ENCODE measurements around the gene SYPL1. TPM values are rescaled to one million over a fixed set of nuclear protein-coding genes. Genes with fewer than 3 reads are reported as not detected.

The SYPL1 gene
- polyA plus RNA-seq, 1 donor from 2014 or later = 17.4 TPM

GRCh38 chr7:106047184-106047583 is 64.9 kb downstream of the SYPL1 start:
- Histone ChIP-seq H3K27me3 (ENCODE audit: insufficient read depth, low read depth, low read length) (no peaks in the 10 kb centered on the region), H3K4me2 (ENCODE audit: low read length) (no peak overlapping the region), H3K27ac (ENCODE audit: low read length) (no peak overlapping the region), H2AFZ (ENCODE audit: low read depth, low read length) (no peak overlapping the region), H3K9me2 (ENCODE audit: insufficient read depth, low read length) (no peaks in the 10 kb centered on the region), H3F3A (ENCODE audit: insufficient read depth, low read length, poor library complexity, severe bottlenecking) (no peaks in the 10 kb centered on the region), H4K20me1 (ENCODE audit: insufficient read depth) (no peaks in the 10 kb centered on the region), H3K9ac (ENCODE audit: low read length) (no peak overlapping the region), H3K4me3 (ENCODE audit: low read length) (no peak overlapping the region), H3K79me2 (replicated peaks; ENCODE audit: insufficient read depth, low read length) (no peaks in the 10 kb centered on the region), H3K36me3 (ENCODE audit: insufficient read depth, low read length) (no peaks in the 10 kb centered on the region), H3K9me3 (ENCODE audit: low read length) (no peaks in the 10 kb centered on the region)
- TF ChIP-seq MXI1 (conservative IDR thresholded peaks at IDR 0.05; ENCODE audit: poor library complexity, severe bottlenecking) (no peak), EP300 (conservative IDR thresholded peaks at IDR 0.05; ENCODE audit: poor library complexity, severe bottlenecking) (no peak), TAF1 (IDR thresholded peaks at IDR 0.05; ENCODE audit: low read depth) (no peak), EZH2 (IDR thresholded peaks at IDR 0.05; ENCODE audit: borderline replicate concordance, insufficient read depth, low read length, poor library complexity, severe bottlenecking) (no peak), POLR2AphosphoS5 (IDR thresholded peaks at IDR 0.05) (no peak), CTCF (IDR thresholded peaks at IDR 0.05; ENCODE audit: poor library complexity, severe bottlenecking) (no peak), RAD21 (conservative IDR thresholded peaks at IDR 0.05) (no peak), SMC3 (conservative IDR thresholded peaks at IDR 0.05; ENCODE audit: poor library complexity) (no peak)
- TF ChIP-seq, protein P1, sequence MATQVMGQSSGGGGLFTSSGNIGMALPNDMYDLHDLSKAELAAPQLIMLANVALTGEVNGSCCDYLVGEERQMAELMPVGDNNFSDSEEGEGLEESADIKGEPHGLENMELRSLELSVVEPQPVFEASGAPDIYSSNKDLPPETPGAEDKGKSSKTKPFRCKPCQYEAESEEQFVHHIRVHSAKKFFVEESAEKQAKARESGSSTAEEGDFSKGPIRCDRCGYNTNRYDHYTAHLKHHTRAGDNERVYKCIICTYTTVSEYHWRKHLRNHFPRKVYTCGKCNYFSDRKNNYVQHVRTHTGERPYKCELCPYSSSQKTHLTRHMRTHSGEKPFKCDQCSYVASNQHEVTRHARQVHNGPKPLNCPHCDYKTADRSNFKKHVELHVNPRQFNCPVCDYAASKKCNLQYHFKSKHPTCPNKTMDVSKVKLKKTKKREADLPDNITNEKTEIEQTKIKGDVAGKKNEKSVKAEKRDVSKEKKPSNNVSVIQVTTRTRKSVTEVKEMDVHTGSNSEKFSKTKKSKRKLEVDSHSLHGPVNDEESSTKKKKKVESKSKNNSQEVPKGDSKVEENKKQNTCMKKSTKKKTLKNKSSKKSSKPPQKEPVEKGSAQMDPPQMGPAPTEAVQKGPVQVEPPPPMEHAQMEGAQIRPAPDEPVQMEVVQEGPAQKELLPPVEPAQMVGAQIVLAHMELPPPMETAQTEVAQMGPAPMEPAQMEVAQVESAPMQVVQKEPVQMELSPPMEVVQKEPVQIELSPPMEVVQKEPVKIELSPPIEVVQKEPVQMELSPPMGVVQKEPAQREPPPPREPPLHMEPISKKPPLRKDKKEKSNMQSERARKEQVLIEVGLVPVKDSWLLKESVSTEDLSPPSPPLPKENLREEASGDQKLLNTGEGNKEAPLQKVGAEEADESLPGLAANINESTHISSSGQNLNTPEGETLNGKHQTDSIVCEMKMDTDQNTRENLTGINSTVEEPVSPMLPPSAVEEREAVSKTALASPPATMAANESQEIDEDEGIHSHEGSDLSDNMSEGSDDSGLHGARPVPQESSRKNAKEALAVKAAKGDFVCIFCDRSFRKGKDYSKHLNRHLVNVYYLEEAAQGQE (IDR thresholded peaks at IDR 0.05; ENCODE audit: borderline replicate concordance) = no peak

DNA sequence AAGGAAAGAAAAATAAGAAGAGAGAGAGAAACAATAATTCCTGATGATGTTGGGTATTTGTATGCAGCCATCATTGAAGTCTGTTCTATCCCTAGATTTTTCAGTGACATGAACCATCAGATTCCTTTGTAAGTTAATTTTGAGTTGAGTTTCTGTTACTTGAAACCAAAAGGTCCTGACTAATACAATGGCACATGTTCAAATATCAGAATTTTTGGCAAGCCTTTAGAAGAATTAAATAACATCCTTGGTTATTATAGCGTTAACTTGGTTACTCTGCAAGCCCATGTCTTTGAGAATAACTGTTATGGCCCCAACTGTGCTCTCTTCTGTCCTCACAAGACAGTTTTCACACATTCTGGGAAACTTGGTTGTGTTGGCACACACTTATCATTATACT is 66.5 kb downstream of the SYPL1 start:
- Histone ChIP-seq H3K4me3 (ENCODE audit: low read length) (no peak overlapping the region), H3K9me2 (ENCODE audit: insufficient read depth, low read length) (no peaks in the 10 kb centered on the region), H3K79me2 (replicated peaks; ENCODE audit: insufficient read depth, low read length) (no peaks in the 10 kb centered on the region), H2AFZ (ENCODE audit: low read depth, low read length) (no peak overlapping the region), H3K9me3 (ENCODE audit: low read length) (no peaks in the 10 kb centered on the region), H3K4me2 (ENCODE audit: low read length) (no peak overlapping the region), H3K36me3 (ENCODE audit: insufficient read depth, low read length) (no peaks in the 10 kb centered on the region), H3K9ac (ENCODE audit: low read length) (no peak overlapping the region), H3K27me3 (ENCODE audit: insufficient read depth, low read depth, low read length) (no peaks in the 10 kb centered on the region), H3F3A (ENCODE audit: insufficient read depth, low read length, poor library complexity, severe bottlenecking) (no peaks in the 10 kb centered on the region), H4K20me1 (ENCODE audit: insufficient read depth) (no peaks in the 10 kb centered on the region), H3K27ac (ENCODE audit: low read length) (no peak overlapping the region)
- TF ChIP-seq, protein P1 (IDR thresholded peaks at IDR 0.05; ENCODE audit: borderline replicate concordance) = no peak
- TF ChIP-seq EP300 (conservative IDR thresholded peaks at IDR 0.05; ENCODE audit: poor library complexity, severe bottlenecking) (no peak), TAF1 (IDR thresholded peaks at IDR 0.05; ENCODE audit: low read depth) (no peak), RAD21 (conservative IDR thresholded peaks at IDR 0.05) (no peak), EZH2 (IDR thresholded peaks at IDR 0.05; ENCODE audit: borderline replicate concordance, insufficient read depth, low read length, poor library complexity, severe bottlenecking) (no peak), MXI1 (conservative IDR thresholded peaks at IDR 0.05; ENCODE audit: poor library complexity, severe bottlenecking) (no peak), POLR2AphosphoS5 (IDR thresholded peaks at IDR 0.05) (no peak), SMC3 (conservative IDR thresholded peaks at IDR 0.05; ENCODE audit: poor library complexity) (no peak), CTCF (IDR thresholded peaks at IDR 0.05; ENCODE audit: poor library complexity, severe bottlenecking) (no peak)
